ENCODE measurements around the gene POR.

- TF ChIP-seq CHD2 (IDR thresholded peaks at IDR 0.05; ENCODE audit: low read length, partially characterized antibody) (no peak), CTCF (IDR thresholded peaks at IDR 0.05) (no peak), FOXM1 (IDR thresholded peaks at IDR 0.05; ENCODE audit: low read depth) (no peak), MAX (IDR thresholded peaks at IDR 0.05; ENCODE audit: low read depth) (no peak), ELF1 (IDR thresholded peaks at IDR 0.05) (no peak), POLR2AphosphoS5 (IDR thresholded peaks at IDR 0.05; ENCODE audit: low read depth, low read length) (no peak), RAD21 (IDR thresholded peaks at IDR 0.05; ENCODE audit: low read length) (no peak), YY1 (IDR thresholded peaks at IDR 0.05; ENCODE audit: low read depth) (no peak), EZH2phosphoT487 (IDR thresholded peaks at IDR 0.05; ENCODE audit: borderline replicate concordance, low read depth) (no peak), GABPA (IDR thresholded peaks at IDR 0.05; ENCODE audit: low read depth) (no peak)
- TF ChIP-seq, protein P1, sequence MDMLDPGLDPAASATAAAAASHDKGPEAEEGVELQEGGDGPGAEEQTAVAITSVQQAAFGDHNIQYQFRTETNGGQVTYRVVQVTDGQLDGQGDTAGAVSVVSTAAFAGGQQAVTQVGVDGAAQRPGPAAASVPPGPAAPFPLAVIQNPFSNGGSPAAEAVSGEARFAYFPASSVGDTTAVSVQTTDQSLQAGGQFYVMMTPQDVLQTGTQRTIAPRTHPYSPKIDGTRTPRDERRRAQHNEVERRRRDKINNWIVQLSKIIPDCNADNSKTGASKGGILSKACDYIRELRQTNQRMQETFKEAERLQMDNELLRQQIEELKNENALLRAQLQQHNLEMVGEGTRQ (IDR thresholded peaks at IDR 0.05; ENCODE audit: borderline replicate concordance, low read depth, low read length): no peak
- TF ChIP-seq, protein P2, sequence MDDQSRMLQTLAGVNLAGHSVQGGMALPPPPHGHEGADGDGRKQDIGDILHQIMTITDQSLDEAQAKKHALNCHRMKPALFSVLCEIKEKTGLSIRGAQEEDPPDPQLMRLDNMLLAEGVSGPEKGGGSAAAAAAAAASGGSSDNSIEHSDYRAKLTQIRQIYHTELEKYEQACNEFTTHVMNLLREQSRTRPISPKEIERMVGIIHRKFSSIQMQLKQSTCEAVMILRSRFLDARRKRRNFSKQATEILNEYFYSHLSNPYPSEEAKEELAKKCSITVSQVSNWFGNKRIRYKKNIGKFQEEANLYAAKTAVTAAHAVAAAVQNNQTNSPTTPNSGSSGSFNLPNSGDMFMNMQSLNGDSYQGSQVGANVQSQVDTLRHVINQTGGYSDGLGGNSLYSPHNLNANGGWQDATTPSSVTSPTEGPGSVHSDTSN (IDR thresholded peaks at IDR 0.05): no peak
These were observed 38.5 kb downstream of the POR start for GRCh38 chr7:75953431-75953830.
